ENCODE measurements around the gene CWC27.

The CWC27 gene, protein sequence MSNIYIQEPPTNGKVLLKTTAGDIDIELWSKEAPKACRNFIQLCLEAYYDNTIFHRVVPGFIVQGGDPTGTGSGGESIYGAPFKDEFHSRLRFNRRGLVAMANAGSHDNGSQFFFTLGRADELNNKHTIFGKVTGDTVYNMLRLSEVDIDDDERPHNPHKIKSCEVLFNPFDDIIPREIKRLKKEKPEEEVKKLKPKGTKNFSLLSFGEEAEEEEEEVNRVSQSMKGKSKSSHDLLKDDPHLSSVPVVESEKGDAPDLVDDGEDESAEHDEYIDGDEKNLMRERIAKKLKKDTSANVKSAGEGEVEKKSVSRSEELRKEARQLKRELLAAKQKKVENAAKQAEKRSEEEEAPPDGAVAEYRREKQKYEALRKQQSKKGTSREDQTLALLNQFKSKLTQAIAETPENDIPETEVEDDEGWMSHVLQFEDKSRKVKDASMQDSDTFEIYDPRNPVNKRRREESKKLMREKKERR

DNA sequence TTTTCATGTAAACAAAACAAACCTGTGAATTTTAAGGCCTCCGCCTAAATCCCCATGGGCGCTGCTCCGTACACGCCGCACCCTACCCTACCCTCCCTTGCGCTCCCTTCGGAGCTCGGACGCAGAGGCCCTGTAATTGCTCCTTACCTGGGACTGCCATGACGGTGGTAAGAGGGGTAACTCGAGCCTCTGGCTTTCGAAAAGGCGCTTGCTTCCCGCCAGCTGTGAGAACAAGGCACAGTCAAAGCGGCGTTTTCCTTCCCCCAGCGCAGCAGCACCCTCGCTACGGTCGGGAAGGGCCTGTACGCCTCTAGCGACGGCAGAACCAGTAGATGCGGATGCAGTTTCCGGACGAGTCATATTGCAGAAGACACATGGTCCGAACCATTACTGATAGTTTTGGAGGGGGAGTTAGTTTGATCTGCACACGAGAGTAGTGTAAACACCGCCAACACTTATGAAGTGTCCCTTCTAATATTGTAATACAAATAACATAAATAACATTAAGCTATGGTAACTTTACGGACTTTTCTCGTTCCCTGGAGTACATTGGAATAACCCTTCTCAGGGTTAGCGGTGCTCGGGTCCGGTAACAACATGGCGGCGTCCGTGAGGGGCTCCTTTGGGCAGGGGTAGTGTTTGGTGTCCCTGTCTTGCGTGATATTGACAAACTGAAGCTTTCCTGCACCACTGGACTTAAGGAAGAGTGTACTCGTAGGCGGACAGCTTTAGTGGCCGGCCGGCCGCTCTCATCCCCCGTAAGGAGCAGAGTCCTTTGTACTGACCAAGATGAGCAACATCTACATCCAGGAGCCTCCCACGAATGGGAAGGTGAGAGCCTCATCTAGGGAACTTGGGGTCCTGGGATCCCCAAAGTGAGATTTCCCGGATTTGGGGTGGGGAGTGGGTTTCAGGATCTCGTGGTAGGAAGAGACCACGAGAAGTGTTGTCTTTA is at the start of gene CWC27, which contains the start of gene SREK1IP1:
CWC27 (plus strand) TSS at position 573 of the 955 bp plus-strand sequence; CDS start at position 790, 217 bp downstream.
SREK1IP1 (minus strand) TSS at position 334 of the 955 bp plus-strand sequence; CDS start at position 160, 174 bp downstream.
- DNase-seq (ENCODE audit: low read depth): peak; percentile 95

DNA sequence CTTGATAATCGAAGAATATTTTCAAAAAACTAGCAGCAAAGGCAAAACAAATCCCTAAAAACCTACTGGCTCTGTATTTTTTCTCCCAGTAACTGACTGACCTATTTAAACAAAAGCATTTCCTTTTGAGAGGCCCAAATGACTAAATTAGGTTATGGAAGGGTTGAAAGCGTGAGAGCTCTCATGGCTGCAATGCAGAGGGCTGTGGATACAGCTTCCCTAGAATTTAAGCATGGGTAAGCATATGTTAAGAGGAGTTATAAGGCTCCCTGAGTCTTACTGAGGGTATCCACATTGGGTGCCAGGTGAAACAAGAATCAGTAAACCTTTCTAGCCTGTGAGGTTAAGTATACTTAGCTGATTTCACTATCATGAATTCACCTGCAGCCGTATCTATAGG is 46.1 kb upstream of the CWC27 start:
- no peak for DNase-seq (ENCODE audit: low read depth)

DNA sequence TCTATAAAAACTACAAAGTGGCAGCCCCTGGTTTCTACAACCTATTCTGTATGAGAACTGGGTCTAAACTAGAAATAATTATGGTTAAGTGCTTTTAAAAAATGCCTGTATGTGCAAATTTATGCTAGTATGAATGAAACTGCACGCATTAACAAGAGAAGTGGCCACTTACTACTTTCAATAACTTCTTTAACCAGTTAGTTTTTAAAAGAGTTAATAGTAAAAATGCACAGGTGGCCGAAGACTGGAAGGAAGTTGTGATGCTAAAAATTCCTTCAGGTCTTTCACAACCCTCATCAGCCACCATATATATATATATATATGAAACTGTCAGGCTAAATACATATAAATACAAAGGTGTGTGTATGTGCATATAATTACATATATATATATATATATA is 41.6 kb upstream of the CWC27 start:
- DNase-seq (ENCODE audit: low read depth): no peak

DNA sequence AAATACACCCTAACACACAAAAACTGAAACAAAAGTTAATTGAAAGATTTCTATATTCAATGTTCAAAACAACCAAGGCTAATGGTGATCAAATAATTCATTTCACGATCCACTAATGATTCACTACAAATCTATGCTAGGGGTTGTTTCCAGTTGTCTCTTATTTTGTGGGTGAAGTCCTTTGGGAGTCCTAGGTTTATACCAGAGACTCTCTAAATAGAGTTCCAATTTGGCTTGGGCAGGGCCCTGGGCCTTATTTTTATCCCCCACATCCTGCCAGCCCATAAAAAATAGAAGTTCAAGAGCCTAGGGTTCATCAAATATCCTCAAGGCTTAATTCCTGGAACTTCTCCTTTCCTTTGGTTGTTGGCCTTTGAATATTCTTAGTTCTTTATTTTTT is 26.3 kb upstream of the CWC27 start:
- no peak for DNase-seq (ENCODE audit: low read depth)

DNA sequence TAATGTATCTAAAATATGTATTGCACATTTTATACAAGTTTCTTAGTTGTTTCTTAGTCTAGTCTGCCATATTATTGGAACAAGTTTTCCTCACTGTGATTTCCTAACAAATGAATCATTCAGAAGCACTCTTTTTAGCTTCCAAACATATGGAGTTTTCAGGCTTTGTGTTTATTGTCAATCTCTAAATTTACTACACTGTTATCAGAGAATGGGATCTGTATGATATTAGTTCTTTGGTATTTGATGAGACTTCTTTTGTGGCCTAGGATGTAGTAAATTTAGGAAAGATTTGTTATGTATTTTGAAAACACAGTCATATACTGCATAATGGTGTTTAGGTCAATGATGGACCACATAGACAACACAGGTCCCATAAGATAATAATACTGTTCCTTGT is 25.9 kb upstream of the CWC27 start:
- peak; percentile 33 for DNase-seq (ENCODE audit: low read depth)

DNA sequence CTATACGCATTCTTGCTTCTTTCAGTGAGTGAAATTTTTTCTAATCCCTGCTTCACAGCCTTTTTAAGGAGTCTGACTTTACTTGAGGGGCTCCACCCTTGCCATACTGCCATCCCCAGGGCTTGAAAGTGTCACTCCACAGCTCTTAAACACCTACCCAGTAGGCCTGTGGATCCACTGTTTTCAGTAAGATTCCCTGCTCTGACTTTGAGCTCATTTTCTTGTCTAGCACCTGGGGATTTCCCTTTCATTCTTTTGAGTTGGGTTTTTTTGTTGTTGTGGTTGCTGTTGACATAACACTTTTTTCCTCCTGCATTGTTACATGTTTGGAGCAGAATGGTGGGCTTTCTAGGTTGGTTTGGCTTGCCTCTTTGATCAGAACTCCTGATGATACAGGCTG is 23.8 kb upstream of the CWC27 start:
- DNase-seq (ENCODE audit: low read depth): no peak

DNA sequence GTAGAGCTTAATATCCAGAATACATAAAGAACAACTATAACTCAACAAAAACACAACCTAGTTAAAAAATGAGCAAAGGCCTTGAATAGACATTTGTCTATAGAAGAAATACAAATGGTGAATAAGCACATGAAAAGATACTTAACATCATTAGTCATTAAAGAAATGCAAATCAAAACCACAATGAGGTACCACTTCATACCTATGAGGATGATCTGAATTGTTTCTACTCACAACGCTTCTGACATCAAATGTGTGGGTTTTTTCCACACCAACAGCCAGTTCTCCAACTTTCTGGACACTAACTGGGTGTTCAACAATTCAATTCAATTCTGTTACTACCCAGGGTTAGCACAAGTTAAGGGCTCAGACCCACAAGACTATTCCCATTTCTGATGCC is 22.3 kb upstream of the CWC27 start:
- DNase-seq (ENCODE audit: low read depth): peak; percentile 46

DNA sequence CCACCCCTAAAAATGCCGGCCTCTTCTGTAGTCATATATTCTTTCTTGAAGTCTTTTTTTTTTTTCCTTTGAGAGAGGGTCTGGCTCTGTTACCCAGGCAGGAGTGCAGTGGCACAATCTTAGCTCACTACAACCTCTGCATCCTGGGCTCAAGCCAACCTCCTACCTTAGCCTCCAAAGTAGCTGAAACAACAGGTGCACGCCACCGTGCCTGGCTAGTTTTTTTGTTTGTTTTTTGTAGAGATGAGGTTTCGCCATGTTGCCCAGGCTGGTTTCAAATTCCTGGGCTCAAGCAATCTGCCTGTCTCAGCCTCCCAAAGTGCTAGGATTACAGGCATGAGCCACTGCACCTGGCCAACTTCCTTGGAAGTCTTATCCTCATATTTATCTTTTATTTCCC is 19.3 kb upstream of the CWC27 start:
- no peak for DNase-seq (ENCODE audit: low read depth)

DNA sequence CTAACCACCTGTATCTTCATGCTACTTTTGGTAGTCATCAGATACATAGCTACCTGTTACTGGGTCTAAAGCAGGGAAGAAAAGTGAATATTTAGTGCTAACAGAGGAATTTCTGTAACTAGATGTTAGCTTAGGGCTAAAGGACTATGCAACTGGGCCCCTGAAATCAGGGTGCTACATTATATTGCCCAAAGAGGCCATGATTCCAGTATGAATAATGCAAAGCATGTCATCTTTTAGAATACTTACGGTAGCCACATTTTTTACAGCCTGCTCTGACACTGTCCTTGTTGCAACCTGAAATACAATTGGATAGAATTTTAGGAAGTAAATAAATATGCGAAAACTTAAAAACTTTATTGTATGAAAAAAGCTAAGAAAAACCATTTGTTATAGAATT is 14.7 kb upstream of the CWC27 start:
- DNase-seq (ENCODE audit: low read depth): no peak

DNA sequence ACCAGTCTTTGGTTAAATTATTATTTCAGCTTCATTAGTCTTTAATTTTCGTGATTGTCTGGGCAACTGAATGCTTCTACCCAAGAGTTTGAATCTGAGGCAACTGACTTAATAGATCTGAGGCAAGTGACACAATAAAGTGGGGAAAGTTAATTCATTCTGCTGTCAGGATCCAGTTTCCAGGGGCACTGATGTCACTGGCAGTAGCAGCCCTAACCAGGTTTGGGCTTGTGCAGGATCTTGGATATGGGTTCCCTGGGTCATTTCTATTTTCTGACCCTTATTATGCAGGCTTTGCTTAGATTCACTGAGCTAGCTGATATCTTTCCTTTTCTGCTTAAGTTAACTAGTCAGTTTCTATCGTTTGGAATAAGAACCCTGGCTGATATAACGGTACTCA is 9.8 kb upstream of the CWC27 start:
- no peak for DNase-seq (ENCODE audit: low read depth)

DNA sequence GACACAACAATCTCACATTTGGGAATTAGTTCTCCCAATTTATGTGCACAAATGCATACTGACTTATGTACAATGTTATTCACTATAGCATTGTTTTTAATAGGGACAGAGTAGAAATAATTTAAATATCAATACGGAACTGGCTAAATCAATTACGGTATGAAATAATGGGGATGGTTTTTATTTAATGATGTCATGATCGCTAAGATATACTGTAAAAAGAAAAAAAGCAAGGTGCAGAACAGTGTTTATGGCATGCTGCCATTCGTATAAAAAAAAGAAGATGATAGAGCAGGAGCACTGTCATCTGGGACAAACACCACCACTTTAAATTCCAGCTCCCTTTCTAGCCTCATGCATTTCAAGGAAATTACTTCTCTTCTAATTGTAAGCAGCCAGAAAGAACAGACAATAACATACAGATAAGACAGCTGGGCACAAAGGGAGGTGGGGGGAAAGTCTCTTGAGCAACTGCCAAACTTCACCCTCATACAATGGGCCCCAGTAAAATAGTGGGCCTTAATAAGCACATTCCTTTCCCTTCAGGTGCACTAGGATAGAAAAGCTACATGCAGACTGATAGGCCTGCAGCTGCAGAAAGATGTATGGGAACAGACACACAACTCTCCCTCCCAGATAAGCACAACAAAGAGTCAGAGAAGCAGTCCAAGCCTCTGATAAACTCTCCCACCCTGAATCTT is 8.6 kb upstream of the CWC27 start:
- DNase-seq (ENCODE audit: low read depth): no peak

DNA sequence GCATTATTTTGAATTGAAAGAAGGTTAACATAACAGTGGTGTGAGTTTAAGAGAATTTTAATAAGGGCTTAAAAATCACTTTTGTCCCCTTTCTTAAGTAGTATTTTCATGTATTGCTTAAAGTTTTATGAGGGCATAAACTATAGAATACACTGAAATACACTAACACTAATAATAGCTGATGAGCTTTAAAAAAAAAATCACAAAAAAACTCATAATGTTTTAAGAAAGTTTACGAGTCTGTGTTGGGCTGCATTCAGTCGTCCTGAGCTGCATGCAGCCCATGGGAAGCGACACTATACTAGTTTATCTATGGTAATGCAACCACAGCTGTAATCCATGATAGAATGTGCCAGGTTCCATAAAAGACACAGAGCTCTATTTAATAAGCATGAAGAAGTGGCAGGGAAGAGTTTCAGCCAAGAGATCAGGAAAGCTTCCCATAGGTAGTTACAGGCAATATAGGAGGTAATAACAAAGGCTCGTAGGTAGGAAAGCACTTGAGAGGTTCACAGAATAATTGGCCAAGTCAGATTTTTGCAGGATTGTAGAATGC is 4.7 kb upstream of the CWC27 start:
- no peak for DNase-seq (ENCODE audit: low read depth)

DNA sequence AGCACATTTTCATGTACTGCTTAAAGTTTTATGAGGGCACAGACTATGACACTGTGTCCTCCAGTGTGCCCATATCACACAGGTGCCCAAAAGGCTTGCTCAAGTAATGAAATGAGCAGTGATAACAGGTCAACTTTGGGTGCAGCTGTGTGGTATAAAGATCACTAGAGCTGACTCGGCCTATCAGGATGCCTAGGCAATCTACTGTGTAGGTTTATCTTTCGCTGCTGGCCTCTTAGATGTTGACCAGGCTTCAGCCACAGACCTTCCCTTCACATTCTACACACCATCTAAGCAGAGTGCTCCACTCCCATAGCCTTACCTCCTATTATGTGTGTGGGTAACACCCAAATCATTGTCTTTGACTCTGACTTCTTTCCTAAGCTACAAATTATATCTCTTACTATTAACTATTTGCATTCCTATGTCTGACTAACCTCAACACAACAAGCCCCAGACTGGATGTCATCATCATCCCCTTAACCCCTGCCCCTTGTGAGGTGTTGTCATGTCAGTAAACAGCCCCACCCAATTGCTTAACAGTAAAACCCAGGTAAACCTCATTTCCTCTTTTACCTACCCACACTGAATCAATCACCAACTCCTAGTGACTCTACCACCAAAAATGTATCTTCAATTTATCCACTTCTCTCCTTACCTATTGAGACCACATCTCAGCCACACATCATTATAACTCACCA is 2.8 kb upstream of the CWC27 start:
- peak; percentile 65 for DNase-seq (ENCODE audit: low read depth)

DNA sequence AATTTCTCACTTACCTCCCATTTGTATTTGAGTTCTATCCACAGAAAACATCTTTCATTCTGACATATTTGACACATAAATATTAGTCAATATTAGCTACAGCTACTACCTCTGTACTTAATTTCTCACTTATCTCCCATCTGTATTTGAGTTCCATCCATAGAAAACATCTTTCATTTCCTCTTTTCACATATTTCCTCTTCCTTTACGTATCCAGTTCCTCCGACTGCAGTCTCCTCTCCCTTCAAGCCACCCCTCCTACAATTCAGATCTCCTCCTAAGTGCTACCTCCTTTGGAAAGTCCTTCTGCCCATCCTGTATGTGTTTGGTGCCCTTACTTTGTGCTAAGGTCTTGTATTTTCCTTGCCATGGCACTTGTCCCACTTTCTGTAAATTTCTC is 1.8 kb upstream of the CWC27 start:
- DNase-seq (ENCODE audit: low read depth): no peak

DNA sequence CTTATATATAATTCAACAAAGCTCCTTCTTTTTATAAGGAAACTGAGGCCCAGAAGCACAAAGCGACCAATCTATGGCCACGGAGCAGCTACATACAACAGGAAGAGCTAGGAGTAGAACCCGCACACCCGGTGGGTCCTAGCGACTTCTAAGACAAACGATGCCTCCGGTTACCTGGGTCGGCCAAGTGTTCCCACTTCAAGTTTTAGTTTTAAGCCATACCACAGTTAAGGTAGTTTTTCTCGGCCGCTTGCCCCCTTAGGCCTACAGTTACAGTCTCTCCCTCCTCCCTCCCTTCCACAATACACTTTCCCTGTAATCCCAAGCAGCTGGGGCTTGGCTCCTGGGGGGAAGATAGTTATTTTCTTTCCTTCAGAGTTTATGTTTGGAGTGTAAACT is 772 bp upstream of the CWC27 start:
- peak; percentile 44 for DNase-seq (ENCODE audit: low read depth)

DNA sequence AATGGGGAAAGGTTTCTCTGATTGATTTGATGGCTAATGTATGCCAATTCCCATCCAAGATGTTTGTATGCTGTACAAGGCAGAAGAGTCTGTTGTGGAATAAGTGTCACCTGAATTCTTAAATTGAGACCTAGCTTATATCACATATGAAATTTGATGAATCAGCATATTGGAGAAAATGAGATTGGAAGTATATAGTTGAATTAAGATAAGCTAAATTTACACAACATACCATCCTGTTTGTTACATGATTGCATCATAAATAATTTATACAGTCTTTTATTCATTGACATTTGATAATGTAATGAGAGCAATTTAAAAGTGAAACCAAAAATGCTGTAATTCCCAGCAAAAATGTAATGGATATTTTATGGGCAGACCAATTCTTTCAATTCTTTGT is 1.1 kb downstream of the CWC27 start:
- DNase-seq (ENCODE audit: low read depth): no peak

DNA sequence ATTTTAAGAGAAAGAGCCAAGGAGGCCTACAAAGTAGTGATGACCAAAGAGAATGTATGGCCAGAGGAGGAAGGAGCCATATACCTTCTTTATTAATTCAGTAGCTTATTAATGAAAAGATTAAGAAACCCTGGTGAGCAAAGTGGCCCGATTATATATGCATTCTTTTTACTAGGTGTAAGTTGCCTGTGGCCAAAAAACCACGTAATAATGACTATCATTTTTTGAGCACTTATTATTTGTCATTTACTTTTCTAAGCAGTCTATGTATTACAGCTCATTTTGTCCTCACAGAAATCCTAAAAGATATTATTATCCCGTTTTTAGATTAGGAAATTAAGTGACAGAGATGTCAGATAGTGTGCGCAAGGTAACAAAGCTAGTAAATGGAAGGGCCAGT is 3.0 kb downstream of the CWC27 start:
- no peak for DNase-seq (ENCODE audit: low read depth)

DNA sequence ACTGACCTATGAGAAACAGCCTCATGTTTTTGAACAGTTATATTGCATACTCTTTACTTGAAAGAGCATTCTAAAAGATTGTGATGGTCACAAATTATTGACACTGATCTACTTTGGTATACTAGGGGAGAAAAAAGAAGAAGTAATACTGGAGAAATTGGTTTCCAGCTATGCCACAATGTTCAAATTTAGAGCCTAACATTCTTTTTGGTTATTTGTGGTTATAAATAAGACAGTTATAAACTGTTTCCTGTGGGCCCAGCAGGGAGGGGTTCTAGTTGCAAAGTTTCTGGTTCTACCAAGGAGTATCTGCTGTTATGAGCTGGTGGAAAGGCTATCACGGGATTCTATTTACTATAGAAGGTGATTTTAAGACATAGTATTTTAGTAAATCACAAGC is 4.8 kb downstream of the CWC27 start:
- no peak for DNase-seq (ENCODE audit: low read depth)

DNA sequence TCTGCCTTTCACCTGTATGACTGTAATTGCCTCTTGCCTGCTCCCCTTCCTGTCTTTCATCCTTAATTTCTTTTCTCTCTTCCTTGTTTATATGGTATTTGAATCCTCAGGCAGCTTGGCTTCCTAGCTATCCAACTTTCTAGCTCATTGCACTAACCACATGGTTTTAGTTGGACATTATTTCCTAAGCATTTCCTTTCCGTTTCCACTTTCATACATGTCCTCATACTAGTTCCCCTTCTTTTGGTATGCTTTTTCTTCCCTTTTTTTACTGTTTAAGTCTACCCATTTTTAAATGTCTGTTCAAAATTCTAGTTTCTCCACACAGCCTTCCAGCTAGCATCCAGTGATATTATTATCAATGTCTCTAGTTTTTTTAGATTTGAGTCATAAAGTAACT is 6.6 kb downstream of the CWC27 start:
- DNase-seq (ENCODE audit: low read depth): no peak

DNA sequence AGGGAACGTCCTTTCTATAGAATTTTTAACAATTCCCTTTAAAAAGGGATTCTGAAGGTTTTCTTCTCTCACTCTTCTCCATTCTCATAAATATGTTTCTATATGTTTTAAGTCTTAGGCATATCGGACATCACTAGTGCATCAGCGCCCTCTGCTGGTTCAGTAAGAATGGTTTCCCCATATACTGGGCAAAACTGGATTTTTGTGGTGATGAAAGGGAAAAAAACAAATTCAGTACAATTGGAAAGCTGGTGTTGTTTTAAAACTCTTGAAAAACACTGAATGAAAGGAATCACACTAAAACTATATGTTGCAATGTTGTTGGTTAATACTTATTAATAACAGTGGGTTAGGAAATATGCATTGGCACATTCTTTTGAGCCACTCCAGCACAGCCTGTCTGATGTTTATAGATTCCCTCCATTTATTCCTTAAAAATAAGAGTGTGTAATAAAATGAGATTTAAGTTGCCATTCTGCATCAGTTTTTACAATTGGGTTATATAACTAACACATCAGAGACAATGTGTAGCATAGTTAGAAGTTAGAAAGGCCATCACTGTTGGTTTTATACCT is 15.8 kb downstream of the CWC27 start:
- DNase-seq (ENCODE audit: low read depth): peak; percentile 85

DNA sequence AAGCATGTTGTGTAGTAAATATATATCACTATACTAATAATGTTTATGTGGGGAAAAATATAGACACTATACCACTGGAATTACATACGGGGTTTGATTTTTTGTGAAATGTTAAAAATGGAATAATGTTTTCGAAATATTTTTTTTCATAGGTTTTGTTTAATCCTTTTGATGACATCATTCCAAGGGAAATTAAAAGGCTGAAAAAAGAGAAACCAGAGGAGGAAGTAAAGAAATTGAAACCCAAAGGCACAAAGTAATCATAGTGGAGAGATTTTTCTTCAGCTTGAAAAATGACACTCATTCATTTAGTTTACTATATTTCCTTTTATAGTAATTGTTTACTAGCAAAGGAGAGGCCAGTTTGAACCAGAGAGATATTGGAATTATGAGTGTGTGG is 17.6 kb downstream of the CWC27 start:
- DNase-seq (ENCODE audit: low read depth): no peak

Measured in ELR (cell line).